ENCODE results near the gene FN1.

GRCh38 chr2:215384710-215385109, 51.2 kb downstream of the FN1 start:
- TF ChIP-seq CTCF (conservative IDR thresholded peaks at IDR 0.05; ENCODE audit: low read length) (no peak), EZH2phosphoT487 (IDR thresholded peaks at IDR 0.05; ENCODE audit: borderline replicate concordance) (no peak)
